Measurements from ENCODE around the gene CDC42BPA. TPM values are rescaled to one million over a fixed set of nuclear protein-coding genes. Genes with fewer than 3 reads are reported as not detected.

The CDC42BPA gene
- total and polyA plus RNA-seq, 9 of the 15 experiments (the other 6 are each of a cell fraction or from before 2014, with no cell fraction given): 8.0 to 77.5 (median 52.1) TPM

DNA sequence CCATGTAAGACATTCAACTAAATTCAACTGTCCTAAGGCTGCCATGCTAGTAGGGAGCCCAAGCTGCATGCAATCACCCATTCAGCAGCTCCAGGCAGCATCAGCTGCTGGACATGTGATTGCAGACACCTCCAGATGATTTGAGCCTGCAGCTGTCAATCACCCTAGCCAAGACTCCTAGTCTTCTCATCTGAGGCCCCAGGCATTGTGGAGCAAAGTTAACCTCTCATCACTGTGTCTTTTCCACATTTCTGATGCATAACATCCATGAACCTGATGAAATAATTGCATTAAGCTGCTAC lies 5.6 kb upstream of the CDC42BPA start (continued):
- TF ChIP-seq PKNOX1 (IDR thresholded peaks at IDR 0.05) (peak; percentile 96), USF1 (CRISPR knock-in tag; IDR thresholded peaks at IDR 0.05) (peak; percentile 75), ZNF778 (CRISPR knock-in tag; IDR thresholded peaks at IDR 0.05) (no peak), SRSF1 (IDR thresholded peaks at IDR 0.05; ENCODE audit: low read depth, low read length) (no peak), NFXL1 (CRISPR knock-in tag; IDR thresholded peaks at IDR 0.05) (no peak)
- TF ChIP-seq, protein P1, sequence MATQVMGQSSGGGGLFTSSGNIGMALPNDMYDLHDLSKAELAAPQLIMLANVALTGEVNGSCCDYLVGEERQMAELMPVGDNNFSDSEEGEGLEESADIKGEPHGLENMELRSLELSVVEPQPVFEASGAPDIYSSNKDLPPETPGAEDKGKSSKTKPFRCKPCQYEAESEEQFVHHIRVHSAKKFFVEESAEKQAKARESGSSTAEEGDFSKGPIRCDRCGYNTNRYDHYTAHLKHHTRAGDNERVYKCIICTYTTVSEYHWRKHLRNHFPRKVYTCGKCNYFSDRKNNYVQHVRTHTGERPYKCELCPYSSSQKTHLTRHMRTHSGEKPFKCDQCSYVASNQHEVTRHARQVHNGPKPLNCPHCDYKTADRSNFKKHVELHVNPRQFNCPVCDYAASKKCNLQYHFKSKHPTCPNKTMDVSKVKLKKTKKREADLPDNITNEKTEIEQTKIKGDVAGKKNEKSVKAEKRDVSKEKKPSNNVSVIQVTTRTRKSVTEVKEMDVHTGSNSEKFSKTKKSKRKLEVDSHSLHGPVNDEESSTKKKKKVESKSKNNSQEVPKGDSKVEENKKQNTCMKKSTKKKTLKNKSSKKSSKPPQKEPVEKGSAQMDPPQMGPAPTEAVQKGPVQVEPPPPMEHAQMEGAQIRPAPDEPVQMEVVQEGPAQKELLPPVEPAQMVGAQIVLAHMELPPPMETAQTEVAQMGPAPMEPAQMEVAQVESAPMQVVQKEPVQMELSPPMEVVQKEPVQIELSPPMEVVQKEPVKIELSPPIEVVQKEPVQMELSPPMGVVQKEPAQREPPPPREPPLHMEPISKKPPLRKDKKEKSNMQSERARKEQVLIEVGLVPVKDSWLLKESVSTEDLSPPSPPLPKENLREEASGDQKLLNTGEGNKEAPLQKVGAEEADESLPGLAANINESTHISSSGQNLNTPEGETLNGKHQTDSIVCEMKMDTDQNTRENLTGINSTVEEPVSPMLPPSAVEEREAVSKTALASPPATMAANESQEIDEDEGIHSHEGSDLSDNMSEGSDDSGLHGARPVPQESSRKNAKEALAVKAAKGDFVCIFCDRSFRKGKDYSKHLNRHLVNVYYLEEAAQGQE (IDR thresholded peaks at IDR 0.05; ENCODE audit: borderline replicate concordance): 0 out of 2 replicates have a peak, but pooled peaks have one; percentile 15
- TF ChIP-seq, protein P1 (CRISPR knock-in tag; IDR thresholded peaks at IDR 0.05; ENCODE audit: low read depth): no peak
- TF ChIP-seq, protein P2, sequence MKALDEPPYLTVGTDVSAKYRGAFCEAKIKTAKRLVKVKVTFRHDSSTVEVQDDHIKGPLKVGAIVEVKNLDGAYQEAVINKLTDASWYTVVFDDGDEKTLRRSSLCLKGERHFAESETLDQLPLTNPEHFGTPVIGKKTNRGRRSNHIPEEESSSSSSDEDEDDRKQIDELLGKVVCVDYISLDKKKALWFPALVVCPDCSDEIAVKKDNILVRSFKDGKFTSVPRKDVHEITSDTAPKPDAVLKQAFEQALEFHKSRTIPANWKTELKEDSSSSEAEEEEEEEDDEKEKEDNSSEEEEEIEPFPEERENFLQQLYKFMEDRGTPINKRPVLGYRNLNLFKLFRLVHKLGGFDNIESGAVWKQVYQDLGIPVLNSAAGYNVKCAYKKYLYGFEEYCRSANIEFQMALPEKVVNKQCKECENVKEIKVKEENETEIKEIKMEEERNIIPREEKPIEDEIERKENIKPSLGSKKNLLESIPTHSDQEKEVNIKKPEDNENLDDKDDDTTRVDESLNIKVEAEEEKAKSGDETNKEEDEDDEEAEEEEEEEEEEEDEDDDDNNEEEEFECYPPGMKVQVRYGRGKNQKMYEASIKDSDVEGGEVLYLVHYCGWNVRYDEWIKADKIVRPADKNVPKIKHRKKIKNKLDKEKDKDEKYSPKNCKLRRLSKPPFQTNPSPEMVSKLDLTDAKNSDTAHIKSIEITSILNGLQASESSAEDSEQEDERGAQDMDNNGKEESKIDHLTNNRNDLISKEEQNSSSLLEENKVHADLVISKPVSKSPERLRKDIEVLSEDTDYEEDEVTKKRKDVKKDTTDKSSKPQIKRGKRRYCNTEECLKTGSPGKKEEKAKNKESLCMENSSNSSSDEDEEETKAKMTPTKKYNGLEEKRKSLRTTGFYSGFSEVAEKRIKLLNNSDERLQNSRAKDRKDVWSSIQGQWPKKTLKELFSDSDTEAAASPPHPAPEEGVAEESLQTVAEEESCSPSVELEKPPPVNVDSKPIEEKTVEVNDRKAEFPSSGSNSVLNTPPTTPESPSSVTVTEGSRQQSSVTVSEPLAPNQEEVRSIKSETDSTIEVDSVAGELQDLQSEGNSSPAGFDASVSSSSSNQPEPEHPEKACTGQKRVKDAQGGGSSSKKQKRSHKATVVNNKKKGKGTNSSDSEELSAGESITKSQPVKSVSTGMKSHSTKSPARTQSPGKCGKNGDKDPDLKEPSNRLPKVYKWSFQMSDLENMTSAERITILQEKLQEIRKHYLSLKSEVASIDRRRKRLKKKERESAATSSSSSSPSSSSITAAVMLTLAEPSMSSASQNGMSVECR (CRISPR knock-in tag; IDR thresholded peaks at IDR 0.05): 0 out of 2 replicates have a peak, but pooled peaks have one; percentile 14
- TF ChIP-seq, protein P3, sequence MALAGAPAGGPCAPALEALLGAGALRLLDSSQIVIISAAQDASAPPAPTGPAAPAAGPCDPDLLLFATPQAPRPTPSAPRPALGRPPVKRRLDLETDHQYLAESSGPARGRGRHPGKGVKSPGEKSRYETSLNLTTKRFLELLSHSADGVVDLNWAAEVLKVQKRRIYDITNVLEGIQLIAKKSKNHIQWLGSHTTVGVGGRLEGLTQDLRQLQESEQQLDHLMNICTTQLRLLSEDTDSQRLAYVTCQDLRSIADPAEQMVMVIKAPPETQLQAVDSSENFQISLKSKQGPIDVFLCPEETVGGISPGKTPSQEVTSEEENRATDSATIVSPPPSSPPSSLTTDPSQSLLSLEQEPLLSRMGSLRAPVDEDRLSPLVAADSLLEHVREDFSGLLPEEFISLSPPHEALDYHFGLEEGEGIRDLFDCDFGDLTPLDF (CRISPR knock-in tag; IDR thresholded peaks at IDR 0.05): no peak
- TF ChIP-seq, protein P4, sequence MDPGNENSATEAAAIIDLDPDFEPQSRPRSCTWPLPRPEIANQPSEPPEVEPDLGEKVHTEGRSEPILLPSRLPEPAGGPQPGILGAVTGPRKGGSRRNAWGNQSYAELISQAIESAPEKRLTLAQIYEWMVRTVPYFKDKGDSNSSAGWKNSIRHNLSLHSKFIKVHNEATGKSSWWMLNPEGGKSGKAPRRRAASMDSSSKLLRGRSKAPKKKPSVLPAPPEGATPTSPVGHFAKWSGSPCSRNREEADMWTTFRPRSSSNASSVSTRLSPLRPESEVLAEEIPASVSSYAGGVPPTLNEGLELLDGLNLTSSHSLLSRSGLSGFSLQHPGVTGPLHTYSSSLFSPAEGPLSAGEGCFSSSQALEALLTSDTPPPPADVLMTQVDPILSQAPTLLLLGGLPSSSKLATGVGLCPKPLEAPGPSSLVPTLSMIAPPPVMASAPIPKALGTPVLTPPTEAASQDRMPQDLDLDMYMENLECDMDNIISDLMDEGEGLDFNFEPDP (CRISPR knock-in tag; IDR thresholded peaks at IDR 0.05): no peak
